Fibroblast of pulmonary artery (primary cell): Measurements from ENCODE around the gene DDX39A.

ENCODE experiments used
- DNase-seq: peaks from one replicate; pipeline ENCODE4 v3.0.0-alpha.2; 2010; ENCODE audit warnings: low read depth
- H3K4me3 ChIP-seq: replicated peaks from 2 replicates; pipeline ENCODE4 v1.5.1; 2011; ENCODE audit warnings: low read depth, mild to moderate bottlenecking, control low read depth, low read length, moderate library complexity
- CTCF ChIP-seq: IDR thresholded peaks from 2 replicates; pipeline ENCODE4 v1.5.1; 2011; ENCODE audit warnings: mild to moderate bottlenecking, control low read depth, low read length, inconsistent platforms; ENCODE audit errors: missing control alignments

The DDX39A gene

GRCh38 chr19:14450876-14451275 lies 31.7 kb upstream of the DDX39A start:
- no peak overlapping the region for H3K4me3 ChIP-seq
- no peak for TF ChIP-seq CTCF
- DNase-seq, result no peak

GRCh38 chr19:14450168-14450874 lies 31.2 kb upstream of the DDX39A start:
- no peak overlapping the region for H3K4me3 ChIP-seq
- DNase-seq, result peak; percentile 28
- no peak for TF ChIP-seq CTCF

- DNase-seq, result no peak
- no peak overlapping the region for H3K4me3 ChIP-seq
- no peak for TF ChIP-seq CTCF
These were observed 30.2 kb upstream of the DDX39A start for GRCh38 chr19:14449321-14449720.

- TF ChIP-seq CTCF, result no peak
- no peak overlapping the region for H3K4me3 ChIP-seq
- DNase-seq, result no peak
These were observed 27.3 kb upstream of the DDX39A start for GRCh38 chr19:14446336-14447036.

GRCh38 chr19:14443632-14444216 lies 24.6 kb upstream of the DDX39A start:
- H3K4me3 ChIP-seq, result no peak overlapping the region
- DNase-seq, result no peak
- no peak for TF ChIP-seq CTCF

- DNase-seq, result no peak
- no peak for TF ChIP-seq CTCF
- no peak overlapping the region for H3K4me3 ChIP-seq
These were observed 23.9 kb upstream of the DDX39A start for GRCh38 chr19:14442891-14443631.
